Kidney (tissue), 22 donors: ENCODE measurements around the gene MYEF2. TPM values are rescaled to one million over a fixed set of nuclear protein-coding genes. Genes with fewer than 3 reads are reported as not detected.

Experiments
- DNase-seq, 5 donors: peaks; one replicate each; pipeline ENCODE4 v3.0.0-alpha.2; 2013 to 2020
- FAIRE-seq: peaks from 2 replicates; lab custom pipeline; 2012; peaks lifted over from hg19 to GRCh38; lab: Jason Lieb, UNC
- H3K27ac ChIP-seq, 2 donors: one replicate each; pipeline ENCODE4 v1.7.0; 2013; ENCODE audit warnings: low read depth in 2 of 2, low read length in 2 of 2, inconsistent platforms in 1 of 2
- H3K27me3 ChIP-seq: one replicate; pipeline ENCODE4 v1.7.1; 2013; ENCODE audit warnings: low read length, inconsistent platforms; ENCODE audit not compliant: control insufficient read depth, insufficient read depth
- H3K36me3 ChIP-seq, 3 donors: one replicate each; pipeline versions ENCODE4 v1.7.0 to v1.7.1; 2013; ENCODE audit warnings: low read length in 3 of 3, control low read depth in 1 of 3, inconsistent platforms in 1 of 3; ENCODE audit not compliant: insufficient read depth in 3 of 3, control insufficient read depth in 2 of 3
- H3K4me1 ChIP-seq, 3 donors: one replicate each; pipeline versions ENCODE4 v1.7.0 to v1.7.1; 2013; ENCODE audit warnings: low read length in 3 of 3, inconsistent platforms in 1 of 3, low read depth in 1 of 3; ENCODE audit not compliant: control insufficient read depth in 2 of 3, insufficient read depth in 2 of 3
- H3K4me3 ChIP-seq, 3 donors: one replicate each; pipeline versions ENCODE4 v1.7.0 to v1.8.1; 2013; ENCODE audit warnings: low read length in 3 of 3, control low read depth in 1 of 3, inconsistent platforms in 1 of 3
- H3K9ac ChIP-seq, 3 donors: one replicate each; pipeline versions ENCODE4 v1.7.0 to v1.7.1; 2013; ENCODE audit warnings: low read length in 3 of 3, control low read depth in 1 of 3, inconsistent platforms in 1 of 3
- H3K9me3 ChIP-seq, 3 donors: one replicate each; pipeline versions ENCODE4 v1.7.0 to v1.7.1; 2013; ENCODE audit warnings: low read length in 3 of 3, control low read depth in 1 of 3, inconsistent platforms in 1 of 3; ENCODE audit not compliant: control insufficient read depth in 2 of 3, insufficient read depth in 1 of 3
- CTCF ChIP-seq: IDR thresholded peaks from 3 replicates; pipeline ENCODE4 v1.5.1; 2012; ENCODE audit warnings: mild to moderate bottlenecking, moderate library complexity, borderline replicate concordance; ENCODE audit not compliant: insufficient read depth; ENCODE audit errors: extremely low read depth
- intact Hi-C: fragments of 100-400 bp; cut with DNase I; formaldehyde crosslinking; loops from one replicate; pipeline ENCODE4 v1.11.1; 2022
- long read RNA-seq, 10 donors: library from polyadenylated mRNA in 1 of 10; unstranded in 1 of 10; transcript quantifications; one replicate each; pipeline ENCODE4 v2.0.0 and lab custom pipeline, GENCODE V29; 2021 to 2026
- polyA plus RNA-seq: library from polyadenylated mRNA; stranded (reverse); fragments of 350-450 nt; fragmentation: Illumina TruSeq; extraction: RNeasy Lipid Tissue Mini Kit (QIAGEN cat#74804); gene quantifications from one replicate; pipeline ENCODE4 v1.2.3, GENCODE V29; 2014; ENCODE audit warnings: low read depth, low replicate concordance; ENCODE audit not compliant: insufficient read depth
- total RNA-seq: library from RNA; stranded (reverse); fragmentation: NEBNext Ultra II Directional; extraction: Animal tissue kit (Norgen Biotek cat#: 25700); gene quantifications from one replicate; pipeline ENCODE4 v1.2.1, GENCODE V29; 2021
- donor health status: control.
- donor health status: control.
- donor health status: control.
- donor health status: control.
- donor health status: control.
- donor health status: DM: yes; HTN: yes; CAD: no.
- donor health status: Normal renal cell carcinoma (clear cell type).

MYEF2 gene
- total RNA-seq = 46.3 TPM
- polyA plus RNA-seq = 17.6 TPM
- long read RNA-seq, donor 1, full-length matches to known transcripts = 2 of 2 reads
- long read RNA-seq, donor 1, partial matches to known transcripts = 0 of 2 reads
- long read RNA-seq, donor 1, other reads (novel, unspliced or antisense) = 0 of 2 reads
- long read RNA-seq, donor 2, full-length matches to known transcripts = 3 of 3 reads
- long read RNA-seq, donor 2, partial matches to known transcripts = 0 of 3 reads
- long read RNA-seq, donor 2, other reads (novel, unspliced or antisense) = 0 of 3 reads
- long read RNA-seq, donor 3, full-length matches to known transcripts = 3 of 3 reads
- long read RNA-seq, donor 3, partial matches to known transcripts = 0 of 3 reads
- long read RNA-seq, donor 3, other reads (novel, unspliced or antisense) = 0 of 3 reads
- long read RNA-seq, donor 4 = 0 reads
- long read RNA-seq, donor 5 = 0 reads
- long read RNA-seq, donor 6, full-length matches to known transcripts = 2 of 2 reads
- long read RNA-seq, donor 6, partial matches to known transcripts = 0 of 2 reads
- long read RNA-seq, donor 6, other reads (novel, unspliced or antisense) = 0 of 2 reads
- long read RNA-seq, donor 7, partial matches to known transcripts = 2 of 12 reads
- long read RNA-seq, donor 7, other reads (novel, unspliced or antisense) = 10 of 12 reads
- long read RNA-seq, donor 8, full-length matches to known transcripts = 2 of 2 reads
- long read RNA-seq, donor 8, partial matches to known transcripts = 0 of 2 reads
- long read RNA-seq, donor 8, other reads (novel, unspliced or antisense) = 0 of 2 reads
- long read RNA-seq, donor 9 = 0 reads
- long read RNA-seq, donor 10, full-length matches to known transcripts = 2 of 2 reads
- long read RNA-seq, donor 10, partial matches to known transcripts = 0 of 2 reads
- long read RNA-seq, donor 10, other reads (novel, unspliced or antisense) = 0 of 2 reads

GRCh38 chr15:48177766-48178647, at the start of gene MYEF2:
Gene MYEF2 (minus strand): TSS chr15:48178295. CDS start chr15:48178237, 58 bp downstream.
- H3K4me1 ChIP-seq = no peaks in the 10 kb centered on the region
- FAIRE-seq (no peak), DNase-seq (peak; percentile 91 to 94 (median 93))
- H3K4me3 ChIP-seq = peak within 1 kb of the TSS; percentile 46 to 72 (median 60)
- H3K27ac ChIP-seq = peak within 1 kb of the TSS; percentile 1 to 78
- no peaks in the 10 kb centered on the region for H3K9me3 ChIP-seq
- TF ChIP-seq CTCF = no peak
- H3K27me3 ChIP-seq = no peaks in the 10 kb centered on the region
- intact Hi-C loops = no loop called here
- no peaks in the 10 kb centered on the region for H3K36me3 ChIP-seq
- H3K9ac ChIP-seq = peak within 1 kb of the TSS; percentile 44 to 61 (median 60)

- Histone ChIP-seq H3K27me3 (no peaks in the 10 kb centered on the region), H3K4me1 (peaks cover 0 to under 1% (median 0%) of the 10 kb centered on the region in 3 donors), H3K27ac (no peak overlapping the region), H3K9ac (no peak overlapping the region), H3K9me3 (no peaks in the 10 kb centered on the region), H3K36me3 (no peaks in the 10 kb centered on the region), H3K4me3 (no peak overlapping the region)
- TF ChIP-seq CTCF = no peak
- intact Hi-C loops = no loop called here
- FAIRE-seq (no peak), DNase-seq (peak in 3 of 5 donors; percentile 11 to 48 (median 39))
Observed at GRCh38 chr15:48225771-48226170, 47.7 kb upstream of the MYEF2 start.

GRCh38 chr15:48222627-48223026, 44.5 kb upstream of the MYEF2 start:
- no peak for DNase-seq
- intact Hi-C loops = no loop called here

More at GRCh38 chr15:48222627-48223026, 44.5 kb upstream of the MYEF2 start:
- H3K27me3 ChIP-seq = no peaks in the 10 kb centered on the region
- TF ChIP-seq CTCF = no peak
- no peak overlapping the region for H3K4me3 ChIP-seq
- no peak for FAIRE-seq
- no peaks in the 10 kb centered on the region for H3K9me3 ChIP-seq
- H3K4me1 ChIP-seq = peaks cover 0 to 2% (median 0%) of the 10 kb centered on the region in 3 donors
- H3K36me3 ChIP-seq = no peaks in the 10 kb centered on the region
- H3K9ac ChIP-seq = no peak overlapping the region
- H3K27ac ChIP-seq = no peak overlapping the region
